Keratinocyte (primary cell): ENCODE data around the gene ST3GAL2. TPM values are rescaled to one million over a fixed set of nuclear protein-coding genes. Genes with fewer than 3 reads are reported as not detected.

Source experiments
- DNase-seq: peaks from one replicate; pipeline ENCODE4 v3.0.0-alpha.2; 2011; ENCODE audit warnings: low read depth, missing footprints, low spot score
- FAIRE-seq: peaks from 2 replicates; lab custom pipeline; 2011; peaks lifted over from hg19 to GRCh38; lab: Jason Lieb, UNC
- H2AFZ ChIP-seq: 2 replicates; pipeline ENCODE4 v1.6.0; 2012; ENCODE audit warnings: low read length, control low read depth, inconsistent platforms; ENCODE audit not compliant: control insufficient read depth
- H3K27ac ChIP-seq: 2 replicates; pipeline ENCODE4 v1.5.1; 2011; ENCODE audit warnings: low read length; ENCODE audit not compliant: control insufficient read depth, insufficient read depth
- H3K27me3 ChIP-seq: 3 replicates; pipeline ENCODE4 v1.6.0; 2011; ENCODE audit warnings: low read length; ENCODE audit not compliant: control insufficient read depth, insufficient read depth; ENCODE audit errors: extremely low read depth
- H3K36me3 ChIP-seq, 2 experiments: 2 replicates in 1 of 2; 3 replicates in 1 of 2; pipeline ENCODE4 v1.5.1; 2011; ENCODE audit warnings: low read length in 2 of 2, mild to moderate bottlenecking in 1 of 2; ENCODE audit not compliant: control insufficient read depth in 2 of 2, insufficient read depth in 2 of 2; ENCODE audit errors: extremely low read depth in 1 of 2
- H3K4me1 ChIP-seq: 3 replicates; pipeline ENCODE4 v1.5.1; 2011; ENCODE audit warnings: low read length; ENCODE audit not compliant: control insufficient read depth, insufficient read depth; ENCODE audit errors: extremely low read depth
- H3K4me2 ChIP-seq: 3 replicates; pipeline ENCODE4 v1.6.0; 2011; ENCODE audit warnings: low read depth, low read length; ENCODE audit not compliant: control insufficient read depth, insufficient read depth; ENCODE audit errors: extremely low read depth
- H3K4me3 ChIP-seq, 3 experiments: fragments of 200-600 bp in 1 of 3; sonication (generic) in 1 of 3; 2 replicates in 2 of 3; 3 replicates in 1 of 3; pipeline ENCODE4 v1.5.1; 2011 to 2016; ENCODE audit warnings: low read length in 3 of 3, mild to moderate bottlenecking in 3 of 3, control low read depth in 2 of 3, inconsistent platforms in 1 of 3, low read depth in 1 of 3, mixed read lengths in 1 of 3, mixed run types in 1 of 3, moderate library complexity in 1 of 3; ENCODE audit not compliant: control insufficient read depth in 2 of 3, insufficient read depth in 2 of 3; ENCODE audit errors: extremely low read depth in 1 of 3
- H3K79me2 ChIP-seq: 2 replicates; pipeline ENCODE4 v1.6.0; 2012; ENCODE audit warnings: low read length; ENCODE audit not compliant: control insufficient read depth, insufficient read depth
- H3K9ac ChIP-seq: 3 replicates; pipeline ENCODE4 v1.6.0; 2011; ENCODE audit warnings: low read length; ENCODE audit not compliant: control insufficient read depth, insufficient read depth; ENCODE audit errors: extremely low read depth
- H3K9me1 ChIP-seq: 3 replicates; pipeline ENCODE4 v1.6.0; 2011; ENCODE audit warnings: low read length; ENCODE audit not compliant: control insufficient read depth, insufficient read depth; ENCODE audit errors: extremely low read depth
- H3K9me3 ChIP-seq: 2 replicates; pipeline ENCODE4 v1.5.1; 2012; ENCODE audit warnings: low read depth, low read length; ENCODE audit not compliant: control insufficient read depth
- H4K20me1 ChIP-seq: 3 replicates; pipeline ENCODE4 v1.6.0; 2011; ENCODE audit warnings: low read length; ENCODE audit not compliant: control insufficient read depth, insufficient read depth; ENCODE audit errors: extremely low read depth
- CTCF ChIP-seq, 3 experiments: IDR thresholded peaks in 1 of 3; conservative IDR thresholded peaks in 1 of 3; optimal IDR thresholded peaks in 1 of 3; 2 replicates in 2 of 3; 3 replicates in 1 of 3; pipeline versions ENCODE3 to v1.5.1; 2011; ENCODE audit warnings: low read length in 3 of 3, mild to moderate bottlenecking in 3 of 3, moderate library complexity in 2 of 3, control low read depth in 1 of 3, inconsistent platforms in 1 of 3; ENCODE audit not compliant: insufficient read depth in 2 of 3; ENCODE audit errors: extremely low read depth in 1 of 3
- EZH2 ChIP-seq: IDR thresholded peaks from one replicate; pipeline ENCODE4 v1.6.1; 2012; ENCODE audit warnings: inconsistent platforms, mild to moderate bottlenecking, low read length, moderate library complexity
- dilution Hi-C: fragments of 300-500 bp; cut with MboI; formaldehyde crosslinking; loops from one replicate; pipeline ENCODE4 v1.7.0; 2020; ENCODE audit warnings: low sequenced_read_pairs; ENCODE audit not compliant: extremely low pct_ligation_motif_present
- polyA plus RNA-seq, 5 experiments: library from polyadenylated mRNA; depleted of rRNA in 3 of 5; stranded (reverse) in 3 of 5; stranded (forward) in 1 of 5; unstranded in 1 of 5; fragments of >200 nt; gene quantifications; 1 replicate in 1 of 5; 2 replicates in 3 of 5; 3 replicates in 1 of 5; pipeline versions ENCODE4 v1.2.1 to v1.2.3, GENCODE V29; 2011 to 2012; ENCODE audit warnings: missing spikeins in 2 of 5, low read depth in 1 of 5, low replicate concordance in 1 of 5

ST3GAL2 gene
- polyA plus RNA-seq, 1 donor (not counting 4 experiments of a cell fraction or from before 2014, with no cell fraction given) = 4.0 TPM

- no peak overlapping the region for H3K4me3 ChIP-seq
- peaks cover 3 to 18% of the 10 kb centered on the region in 2 experiments for H3K36me3 ChIP-seq
- H3K4me1 ChIP-seq = no peaks in the 10 kb centered on the region
- no peaks in the 10 kb centered on the region for H3K9me3 ChIP-seq
- no peaks in the 10 kb centered on the region for H3K79me2 ChIP-seq
- H3K4me2 ChIP-seq = no peak overlapping the region
- H3K27me3 ChIP-seq = no peaks in the 10 kb centered on the region
- FAIRE-seq = no peak
- H2AFZ ChIP-seq = no peak overlapping the region
- no peak for DNase-seq
- no peak overlapping the region for H3K27ac ChIP-seq
- no peak overlapping the region for H3K9ac ChIP-seq
- H3K9me1 ChIP-seq = no peaks in the 10 kb centered on the region
- TF ChIP-seq EZH2 (no peak), CTCF (optimal IDR thresholded peaks at IDR 0.05 in 1 of 3, IDR thresholded peaks at IDR 0.05 in 1 of 3, conservative IDR thresholded peaks at IDR 0.05 in 1 of 3; ENCODE audit: extremely low read depth in 1 of 3, insufficient read depth in 2 of 3, low read length in 3 of 3) (no peak)
- dilution Hi-C loops = no loop called here
- no peaks in the 10 kb centered on the region for H4K20me1 ChIP-seq
Measured at GRCh38 chr16:70463235-70463634, 24.3 kb upstream of the ST3GAL2 start.

GRCh38 chr16:70460737-70461261, 21.9 kb upstream of the ST3GAL2 start:
- Histone ChIP-seq H3K79me2 (no peaks in the 10 kb centered on the region), H3K4me2 (no peak overlapping the region), H4K20me1 (no peaks in the 10 kb centered on the region), H3K36me3 (peaks cover 0 to 13% of the 10 kb centered on the region in 2 experiments), H3K27ac (no peak overlapping the region), H3K4me3 (no peak overlapping the region), H3K9ac (no peak overlapping the region), H3K4me1 (no peaks in the 10 kb centered on the region), H3K9me1 (no peaks in the 10 kb centered on the region), H3K9me3 (no peaks in the 10 kb centered on the region), H2AFZ (no peak overlapping the region), H3K27me3 (no peaks in the 10 kb centered on the region)
- dilution Hi-C loops = no loop called here
- FAIRE-seq (no peak), DNase-seq (no peak)
- TF ChIP-seq EZH2 (no peak), CTCF (optimal IDR thresholded peaks at IDR 0.05 in 1 of 3, IDR thresholded peaks at IDR 0.05 in 1 of 3, conservative IDR thresholded peaks at IDR 0.05 in 1 of 3; ENCODE audit: extremely low read depth in 1 of 3, insufficient read depth in 2 of 3, low read length in 3 of 3) (no peak)
